Measurements from ENCODE around the gene DNAAF9.
A peak's percentile ranks its signal among the peaks of the same experiment; 100 is the strongest.

DNAAF9 gene

GRCh38 chr20:3392756-3393155 lies 14.7 kb downstream of the DNAAF9 start:
- Mint-ChIP-seq H3K9me3 (peaks cover 7% of the 10 kb centered on the region), H3K27ac (peak overlapping the region in 1 of 3 experiments; percentile 96), H3K27me3 (ENCODE audit: low read depth) (no peaks in the 10 kb centered on the region), H3K36me3 (ENCODE audit: low read depth) (peaks cover 16% of the 10 kb centered on the region), H3K4me1 (peaks cover 6% of the 10 kb centered on the region), H3K4me3 (no peak overlapping the region)
- no peak for TF ChIP-seq CTCF (IDR thresholded peaks at IDR 0.05; ENCODE audit: unreplicated experiment in 3 of 3)

GRCh38 chr20:3390759-3391425 lies 16.6 kb downstream of the DNAAF9 start:
- H3K27ac Mint-ChIP-seq, result peak overlapping the region; percentile 96 to 99 (median 96)
- H3K9me3 Mint-ChIP-seq, result peaks cover 16% of the 10 kb centered on the region
- peaks cover 16% of the 10 kb centered on the region for H3K36me3 Mint-ChIP-seq (ENCODE audit: low read depth)
- H3K4me3 Mint-ChIP-seq, result peak overlapping the region in 1 of 3 experiments; percentile 43
- H3K4me1 Mint-ChIP-seq, result no peaks in the 10 kb centered on the region
- H3K27me3 Mint-ChIP-seq (ENCODE audit: low read depth), result no peaks in the 10 kb centered on the region
- no peak for TF ChIP-seq CTCF (IDR thresholded peaks at IDR 0.05; ENCODE audit: unreplicated experiment in 3 of 3)

- TF ChIP-seq CTCF (IDR thresholded peaks at IDR 0.05; ENCODE audit: unreplicated experiment in 3 of 3), result no peak
- no peaks in the 10 kb centered on the region for H3K4me1 Mint-ChIP-seq
- H3K36me3 Mint-ChIP-seq (ENCODE audit: low read depth), result peaks cover 32% of the 10 kb centered on the region
- H3K9me3 Mint-ChIP-seq, result peaks cover 17% of the 10 kb centered on the region
- no peak overlapping the region for H3K27ac Mint-ChIP-seq
- no peaks in the 10 kb centered on the region for H3K27me3 Mint-ChIP-seq (ENCODE audit: low read depth)
- H3K4me3 Mint-ChIP-seq, result no peak overlapping the region
Observed at GRCh38 chr20:3383878-3384495, 23.5 kb downstream of the DNAAF9 start.

GRCh38 chr20:3382836-3383235 lies 24.6 kb downstream of the DNAAF9 start:
- Mint-ChIP-seq H3K4me1 (peaks cover 6% of the 10 kb centered on the region), H3K27ac (no peak overlapping the region), H3K36me3 (ENCODE audit: low read depth) (peaks cover 35% of the 10 kb centered on the region), H3K4me3 (no peak overlapping the region), H3K27me3 (ENCODE audit: low read depth) (no peaks in the 10 kb centered on the region), H3K9me3 (peaks cover 14% of the 10 kb centered on the region)
- no peak for TF ChIP-seq CTCF (IDR thresholded peaks at IDR 0.05; ENCODE audit: unreplicated experiment in 3 of 3)

GRCh38 chr20:3380228-3381070 lies 27.0 kb downstream of the DNAAF9 start:
- H3K27ac Mint-ChIP-seq, result no peak overlapping the region
- TF ChIP-seq CTCF (IDR thresholded peaks at IDR 0.05; ENCODE audit: unreplicated experiment in 3 of 3), result no peak
- H3K9me3 Mint-ChIP-seq, result peaks cover 3% of the 10 kb centered on the region
- no peak overlapping the region for H3K4me3 Mint-ChIP-seq
- H3K36me3 Mint-ChIP-seq (ENCODE audit: low read depth), result peaks cover 43% of the 10 kb centered on the region
- no peaks in the 10 kb centered on the region for H3K27me3 Mint-ChIP-seq (ENCODE audit: low read depth)
- peaks cover 6% of the 10 kb centered on the region for H3K4me1 Mint-ChIP-seq

Data from nephron (organoid).